HepG2 (cell line): ENCODE measurements around the gene PDLIM7. TPM values are rescaled to one million over a fixed set of nuclear protein-coding genes. Genes with fewer than 3 reads are reported as not detected.

ENCODE experiments used
- ATAC-seq: fragments of 200-7000 bp; cut with Tn5 transposase; 3 replicates; pipeline ENCODE4 v1.9.1; 2020; ENCODE audit warnings: mild to moderate bottlenecking, moderate library complexity
- BruUV-seq: library from RNA; stranded (reverse); fragments of 400-500 nt; replicated peaks from 2 replicates; lab custom pipeline; 2021; lab: Mats Ljungman, UMichigan
- CTCF ChIA-PET: fragments of 300-600 bp; formaldehyde crosslinking; extraction: SDS; loops from one replicate; lab custom pipeline; 2021; ENCODE audit warnings: low total read pairs, inconsistent platforms, low intra/inter-chr PET ratio; lab: Yijun Ruan, JAX
- POLR2A ChIA-PET: fragments of 350-600 bp; sonication (Branson Sonifier 250); formaldehyde crosslinking; loops from one replicate; lab custom pipeline; 2020; ENCODE audit warnings: antibody characterized with exemption, inconsistent platforms; lab: Yijun Ruan, JAX
- DNase-seq: peaks from one replicate; pipeline ENCODE4 v3.0.0-alpha.2; 2015; ENCODE audit warnings: low spot score
- FAIRE-seq: peaks from 3 replicates; lab custom pipeline; 2011; peaks lifted over from hg19 to GRCh38; lab: Jason Lieb, UNC
- H2AFZ ChIP-seq: one replicate; pipeline ENCODE4 v1.6.1; 2011; ENCODE audit warnings: low read length, inconsistent platforms
- H3K27ac ChIP-seq: fragments of 300-600 bp; 3 replicates; pipeline ENCODE4 v1.8.0; 2011; ENCODE audit warnings: mixed run types, mild to moderate bottlenecking, mixed read lengths, low read length, inconsistent platforms; ENCODE audit not compliant: insufficient read depth; ENCODE audit errors: extremely low read length
- H3K27me3 ChIP-seq, 2 experiments: fragments of 200-600 bp in 1 of 2; 2 replicates in 1 of 2; 3 replicates in 1 of 2; pipeline versions ENCODE4 v1.6.0 to v1.8.0; 2011; ENCODE audit warnings: low read length in 2 of 2, mild to moderate bottlenecking in 2 of 2, moderate library complexity in 2 of 2, inconsistent platforms in 1 of 2; ENCODE audit not compliant: insufficient read depth in 2 of 2, control insufficient read depth in 1 of 2
- H3K36me3 ChIP-seq, 2 experiments: fragments of 200-600 bp in 1 of 2; replicated peaks in 1 of 2; 2 replicates in 1 of 2; 3 replicates in 1 of 2; pipeline versions ENCODE4 v1.5.1 to v1.8.0; 2011; ENCODE audit warnings: low read length in 2 of 2, inconsistent platforms in 1 of 2; ENCODE audit not compliant: insufficient read depth in 2 of 2, control insufficient read depth in 1 of 2
- H3K4me1 ChIP-seq: 2 replicates; pipeline ENCODE4 v1.5.1; 2012; ENCODE audit warnings: low read length, inconsistent platforms; ENCODE audit not compliant: insufficient read depth
- H3K4me2 ChIP-seq: 2 replicates; pipeline ENCODE4 v1.6.0; 2011; ENCODE audit warnings: low read depth, low read length, inconsistent platforms
- H3K4me3 ChIP-seq, 3 experiments: fragments of 200-600 bp in 1 of 3; sonication (generic), shearing (Covaris generic) in 1 of 3; replicated peaks in 1 of 3; 2 replicates each; pipeline ENCODE4 v1.5.1; 2011 to 2016; ENCODE audit warnings: low read length in 3 of 3, inconsistent platforms in 2 of 3, low read depth in 2 of 3, mild to moderate bottlenecking in 2 of 3, control low read depth in 1 of 3, mixed read lengths in 1 of 3; ENCODE audit not compliant: insufficient read depth in 1 of 3
- H3K79me2 ChIP-seq: one replicate; pipeline ENCODE4 v1.6.1; 2011; ENCODE audit warnings: low read length, inconsistent platforms; ENCODE audit not compliant: insufficient read depth
- H3K9ac ChIP-seq: 2 replicates; pipeline ENCODE4 v1.6.0; 2011; ENCODE audit warnings: mild to moderate bottlenecking, low read depth, low read length, inconsistent platforms; ENCODE audit not compliant: insufficient read depth
- H3K9me3 ChIP-seq: 2 replicates; pipeline ENCODE4 v1.5.1; 2012; ENCODE audit warnings: mild to moderate bottlenecking, low read length
- H4K20me1 ChIP-seq: 2 replicates; pipeline ENCODE4 v1.6.0; 2011; ENCODE audit warnings: inconsistent platforms, mild to moderate bottlenecking, low read length, moderate library complexity; ENCODE audit not compliant: insufficient read depth
- CEBPG ChIP-seq: IDR thresholded peaks from 2 replicates; pipeline ENCODE4 v1.6.1; 2016
- FOSL1 ChIP-seq: sonication (generic); formaldehyde crosslinking; IDR thresholded peaks from 2 replicates; pipeline ENCODE4 v1.9.0; 2021; ENCODE audit warnings: missing genetic modification reagents, borderline replicate concordance
- IKZF4 ChIP-seq: sonication (generic); formaldehyde crosslinking; IDR thresholded peaks from 2 replicates; pipeline ENCODE4 v1.5.1; 2020; ENCODE audit warnings: borderline replicate concordance, mild to moderate bottlenecking, low read depth, missing genetic modification reagents; ENCODE audit errors: not compliant biosample characterization
- LCORL ChIP-seq, 2 experiments: fragments of 450-650 bp in 1 of 2; sonication (generic) in 1 of 2; formaldehyde crosslinking in 1 of 2; IDR thresholded peaks; 2 replicates each; pipeline versions ENCODE4 v1.5.0 to v1.6.1; 2017 to 2020; ENCODE audit warnings: antibody characterized with exemption in 1 of 2, missing genetic modification reagents in 1 of 2
- MAFG ChIP-seq: sonication (generic); formaldehyde crosslinking; IDR thresholded peaks from 2 replicates; pipeline ENCODE4 v1.5.1; 2020; ENCODE audit warnings: mild to moderate bottlenecking, missing genetic modification reagents
- RARG ChIP-seq: sonication (generic); formaldehyde crosslinking; IDR thresholded peaks from 2 replicates; pipeline ENCODE4 v1.4.0; 2020; ENCODE audit warnings: low read depth, mild to moderate bottlenecking, missing genetic modification reagents
- RFXAP ChIP-seq: sonication (generic); formaldehyde crosslinking; IDR thresholded peaks from 2 replicates; pipeline ENCODE4 v1.4.0; 2020; ENCODE audit warnings: missing genetic modification reagents, borderline replicate concordance
- SKI ChIP-seq: fragments of 450-650 bp; IDR thresholded peaks from one replicate; pipeline ENCODE4 v1.6.1; 2018; ENCODE audit warnings: mild to moderate bottlenecking; ENCODE audit not compliant: partially characterized antibody
- SRY ChIP-seq: sonication (generic); formaldehyde crosslinking; IDR thresholded peaks from 2 replicates; pipeline ENCODE4 v1.8.0; 2022; ENCODE audit warnings: mild to moderate bottlenecking, missing genetic modification reagents
- TBX2 ChIP-seq: sonication (generic); formaldehyde crosslinking; IDR thresholded peaks from 2 replicates; pipeline ENCODE4 v1.5.0; 2020; ENCODE audit warnings: missing genetic modification reagents, mild to moderate bottlenecking, borderline replicate concordance
- ZBTB20 ChIP-seq: sonication (generic); formaldehyde crosslinking; IDR thresholded peaks from 2 replicates; pipeline ENCODE4 v1.8.1; 2023; ENCODE audit warnings: missing genetic modification reagents, low read depth, mild to moderate bottlenecking, borderline replicate concordance
- ZKSCAN8 ChIP-seq: IDR thresholded peaks from 2 replicates; pipeline ENCODE4 v1.6.1; 2016; ENCODE audit warnings: borderline replicate concordance, missing genetic modification reagents, missing compliant biosample characterization
- ZMYM3 ChIP-seq: sonication (generic); formaldehyde crosslinking; IDR thresholded peaks from 2 replicates; pipeline ENCODE4 v1.5.1; 2020; ENCODE audit warnings: mild to moderate bottlenecking, missing genetic modification reagents
- ZNF343 ChIP-seq: sonication (generic); formaldehyde crosslinking; IDR thresholded peaks from 2 replicates; pipeline ENCODE4 v1.4.0; 2020; ENCODE audit warnings: mild to moderate bottlenecking, missing genetic modification reagents
- ZNF432 ChIP-seq: sonication (generic); formaldehyde crosslinking; IDR thresholded peaks from 2 replicates; pipeline ENCODE4 v1.5.0; 2020; ENCODE audit warnings: missing genetic modification reagents, mild to moderate bottlenecking, borderline replicate concordance
- ZSCAN31 ChIP-seq: sonication (generic); formaldehyde crosslinking; IDR thresholded peaks from 2 replicates; pipeline ENCODE4 v1.5.0; 2020; ENCODE audit warnings: low read depth, mild to moderate bottlenecking, missing genetic modification reagents
- ZZZ3 ChIP-seq: sonication (generic); formaldehyde crosslinking; IDR thresholded peaks from 2 replicates; pipeline ENCODE4 v1.4.0; 2020; ENCODE audit warnings: missing genetic modification reagents, mild to moderate bottlenecking, borderline replicate concordance
- WGBS: methylation state at CpG from one replicate; pipeline ENCODE4 v1.1.6; 2017; ENCODE audit warnings: low lambda C conversion rate; 5-methylcytosine and 5-hydroxymethylcytosine counted together
- in situ Hi-C: cut with HindIII; loops from 2 replicates; pipeline ENCODE4 v1.10.0; 2017; ENCODE audit warnings: low pct_unique_long_range_greater_than_20kb; ENCODE audit not compliant: extremely low pct_ligation_motif_present
- intact Hi-C: fragments of 100-400 bp; cut with micrococcal nuclease; formaldehyde crosslinking; loops from one replicate; pipeline ENCODE4 v1.10.0; 2022; ENCODE audit not compliant: unreplicated experiment
- polyA plus RNA-seq, 8 experiments: library from polyadenylated mRNA; depleted of rRNA in 3 of 8; stranded (reverse) in 7 of 8; unstranded in 1 of 8; fragments of >200 nt; fragmentation: Illumina TruSeq in 4 of 8; extraction: Trizol in 4 of 8; gene quantifications; 2 replicates each; pipeline versions ENCODE4 v1.2.1 to v1.2.3, GENCODE V29; 2011 to 2016; ENCODE audit warnings: low read depth in 4 of 8, missing spikeins in 1 of 8, mixed read lengths in 1 of 8; ENCODE audit not compliant: insufficient read depth in 1 of 8
- total RNA-seq, 5 experiments: library from RNA; depleted of rRNA; stranded (reverse); fragments of >200 nt; fragmentation: Illumina TruSeq; extraction: Trizol; gene quantifications; 2 replicates each; pipeline ENCODE4 v1.2.3, GENCODE V29; 2016; ENCODE audit warnings: low read depth in 1 of 5
- TF ChIP-seq, protein P1 (sequence below): sonication (generic); formaldehyde crosslinking; IDR thresholded peaks from 2 replicates; pipeline ENCODE4 v1.5.0; 2020; ENCODE audit warnings: missing genetic modification reagents
- TF ChIP-seq, protein P2 (sequence below): sonication (generic); formaldehyde crosslinking; IDR thresholded peaks from 2 replicates; pipeline ENCODE4 v1.4.0; 2020; ENCODE audit warnings: mild to moderate bottlenecking, low read depth, missing genetic modification reagents

PDLIM7 gene
- total and polyA plus RNA-seq, 2 of the 13 experiments (the other 11 are each of a cell fraction or from before 2014, with no cell fraction given) = 21.1 to 31.3 TPM

DNA sequence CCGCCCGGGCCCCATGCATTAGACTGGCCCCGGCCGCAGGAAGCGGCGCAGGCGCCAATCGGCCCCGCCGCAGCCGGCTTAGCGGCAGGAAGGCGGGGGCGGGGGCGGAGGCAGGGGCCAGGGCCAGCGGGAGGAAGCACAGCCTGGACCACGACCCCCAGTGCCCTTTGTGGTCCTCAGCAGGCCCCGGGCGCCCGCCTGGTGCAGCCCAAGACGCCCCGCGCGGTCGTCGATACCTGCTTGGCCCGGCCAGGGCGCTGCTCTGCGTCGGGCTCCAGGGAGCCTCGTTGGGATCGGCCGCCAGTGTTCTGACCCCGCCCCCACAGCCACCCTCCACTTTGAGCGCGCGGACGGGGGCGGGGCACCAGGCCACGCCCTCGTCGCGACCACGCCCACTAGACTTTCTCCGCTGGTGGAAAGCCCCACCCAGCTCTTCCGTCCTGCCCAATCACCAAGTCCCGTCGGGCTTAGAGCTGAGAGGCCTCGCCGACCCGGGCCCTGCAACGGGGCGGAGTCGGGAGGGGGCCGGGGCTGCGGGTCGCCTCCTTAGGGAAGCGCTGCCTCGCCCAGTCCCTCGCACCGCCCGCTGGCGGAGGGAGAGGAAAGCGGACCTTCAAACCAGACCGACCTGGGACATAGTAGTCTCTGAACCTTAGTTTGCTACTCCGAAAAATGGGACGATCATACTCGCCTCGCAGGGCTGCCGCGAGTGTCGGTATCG lies at the start of gene PDLIM7 (continued):
- TF ChIP-seq IKZF4 (CRISPR knock-in tag) = no peak
- TF ChIP-seq ZNF343 (CRISPR knock-in tag) = no peak; the same call in 1 of the 2 replicates
- TF ChIP-seq ZZZ3 (CRISPR knock-in tag) = no peak
- TF ChIP-seq, protein P1, sequence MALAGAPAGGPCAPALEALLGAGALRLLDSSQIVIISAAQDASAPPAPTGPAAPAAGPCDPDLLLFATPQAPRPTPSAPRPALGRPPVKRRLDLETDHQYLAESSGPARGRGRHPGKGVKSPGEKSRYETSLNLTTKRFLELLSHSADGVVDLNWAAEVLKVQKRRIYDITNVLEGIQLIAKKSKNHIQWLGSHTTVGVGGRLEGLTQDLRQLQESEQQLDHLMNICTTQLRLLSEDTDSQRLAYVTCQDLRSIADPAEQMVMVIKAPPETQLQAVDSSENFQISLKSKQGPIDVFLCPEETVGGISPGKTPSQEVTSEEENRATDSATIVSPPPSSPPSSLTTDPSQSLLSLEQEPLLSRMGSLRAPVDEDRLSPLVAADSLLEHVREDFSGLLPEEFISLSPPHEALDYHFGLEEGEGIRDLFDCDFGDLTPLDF (CRISPR knock-in tag) = 0 out of 2 replicates have a peak, but pooled peaks have one; percentile 43
- no peak for TF ChIP-seq RFXAP
- no peak for TF ChIP-seq MAFG (CRISPR knock-in tag)
- TF ChIP-seq, all 625 proteins: peak for 166

DNA sequence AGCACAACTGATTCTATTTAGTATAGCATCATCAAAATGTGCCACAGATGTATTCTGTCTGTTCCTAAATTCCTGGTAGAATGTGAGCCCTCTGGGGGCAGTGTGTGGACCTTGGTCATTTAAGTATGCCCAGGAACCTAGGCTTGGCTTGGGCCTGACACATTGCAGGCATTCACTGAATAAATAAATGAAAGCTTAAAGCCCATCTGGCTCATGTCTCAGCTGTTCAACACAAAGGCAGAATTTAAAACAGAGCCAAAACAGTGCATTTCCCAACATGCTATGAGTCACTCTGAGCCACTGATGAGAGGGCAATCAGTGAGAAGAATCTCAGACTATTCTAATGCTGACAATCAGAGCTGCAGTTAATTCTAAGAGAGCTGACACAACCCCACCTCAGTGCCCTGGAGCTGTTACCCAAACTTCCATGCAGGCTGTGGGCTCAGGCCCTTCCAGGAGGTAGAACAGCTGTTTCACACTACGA lies 48.9 kb upstream of the PDLIM7 start:
- H4K20me1 ChIP-seq = peaks cover 10% of the 10 kb centered on the region
- H3K27ac ChIP-seq = peak overlapping the region; percentile 64
- H2AFZ ChIP-seq = no peak overlapping the region
- POLR2A ChIA-PET = interaction anchor here (0.6 to 1.5 kb wide), 3 partner anchors 30 to 51 kb away, joined by 4 to 12 read pairs (median 7); partner anchors contain the start of genes DDX41 and TMED9
- H3K9me3 ChIP-seq = no peaks in the 10 kb centered on the region
- DNase-seq (peak; percentile 93), FAIRE-seq (peak; percentile 93), ATAC-seq (peak; percentile 98)
- H3K79me2 ChIP-seq = peaks cover 74% of the 10 kb centered on the region
- H3K36me3 ChIP-seq = peaks cover 8 to 30% of the 10 kb centered on the region in 2 experiments
- BruUV-seq = no TSS peak
- H3K4me3 ChIP-seq = no peak overlapping the region
- intact Hi-C loops = loop anchor here (5.0 kb wide), 1 partner anchor 46 kb away; the partner anchor contains the start of gene TMED9
- peak overlapping the region; percentile 44 for H3K4me2 ChIP-seq
- no peaks in the 10 kb centered on the region for H3K27me3 ChIP-seq
- CTCF ChIA-PET = no interaction called here
- peaks cover 39% of the 10 kb centered on the region for H3K4me1 ChIP-seq
- 60% methylated on average over 1 of the region's 1 CpG for WGBS
- H3K9ac ChIP-seq = no peak overlapping the region
- in situ Hi-C loops = no loop called here
- peak; percentile 74 for TF ChIP-seq CEBPG (CRISPR knock-in tag)
- peak; percentile 59; the same call in 1 of the 2 replicates for TF ChIP-seq ZKSCAN8
- no peak for TF ChIP-seq ZBTB20 (CRISPR knock-in tag)
- peak; percentile 80; the same call in 1 of the 2 replicates for TF ChIP-seq FOSL1 (CRISPR knock-in tag)
- TF ChIP-seq SKI = peak; percentile 32
- TF ChIP-seq TBX2 = peak; percentile 65; the same call in 1 of the 2 replicates
- TF ChIP-seq, protein P2, sequence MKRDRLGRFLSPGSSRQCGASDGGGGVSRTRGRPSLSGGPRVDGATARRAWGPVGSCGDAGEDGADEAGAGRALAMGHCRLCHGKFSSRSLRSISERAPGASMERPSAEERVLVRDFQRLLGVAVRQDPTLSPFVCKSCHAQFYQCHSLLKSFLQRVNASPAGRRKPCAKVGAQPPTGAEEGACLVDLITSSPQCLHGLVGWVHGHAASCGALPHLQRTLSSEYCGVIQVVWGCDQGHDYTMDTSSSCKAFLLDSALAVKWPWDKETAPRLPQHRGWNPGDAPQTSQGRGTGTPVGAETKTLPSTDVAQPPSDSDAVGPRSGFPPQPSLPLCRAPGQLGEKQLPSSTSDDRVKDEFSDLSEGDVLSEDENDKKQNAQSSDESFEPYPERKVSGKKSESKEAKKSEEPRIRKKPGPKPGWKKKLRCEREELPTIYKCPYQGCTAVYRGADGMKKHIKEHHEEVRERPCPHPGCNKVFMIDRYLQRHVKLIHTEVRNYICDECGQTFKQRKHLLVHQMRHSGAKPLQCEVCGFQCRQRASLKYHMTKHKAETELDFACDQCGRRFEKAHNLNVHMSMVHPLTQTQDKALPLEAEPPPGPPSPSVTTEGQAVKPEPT (CRISPR knock-in tag) = no peak
- no peak for TF ChIP-seq ZNF432 (CRISPR knock-in tag)
- TF ChIP-seq ZMYM3 (CRISPR knock-in tag) = no peak; the same call in 1 of the 2 replicates
- TF ChIP-seq RARG (CRISPR knock-in tag) = no peak
- TF ChIP-seq ZSCAN31 = no peak
- TF ChIP-seq LCORL (IDR thresholded peaks at IDR 0.05) = peak; percentile 71
- TF ChIP-seq LCORL (CRISPR knock-in tag; IDR thresholded peaks at IDR 0.05) = peak; percentile 83
- TF ChIP-seq SRY (CRISPR knock-in tag) = no peak
